Activated CD4-positive, alpha-beta T cell treated with anti-CD3 and anti-CD28 coated beads for 36 hours (primary cell): Measurements from ENCODE around the gene ST6GAL2. TPM values are rescaled to one million over a fixed set of nuclear protein-coding genes. Genes with fewer than 3 reads are reported as not detected.

ENCODE experiments used
- ATAC-seq: fragments of 200-7000 bp; cut with Tn5 transposase; one replicate; pipeline ENCODE4 v1.10.0; 2021; ENCODE audit warnings: mild to moderate bottlenecking, moderate library complexity
- CTCF ChIA-PET: fragments of 350-600 bp; sonication (Branson Sonifier 250); formaldehyde crosslinking; loops from one replicate; lab custom pipeline; 2021; ENCODE audit warnings: antibody characterized with exemption; lab: Charles Lee
- POLR2A ChIA-PET: fragments of 350-600 bp; sonication (Branson Sonifier 250); formaldehyde crosslinking; loops from one replicate; lab custom pipeline; 2021; ENCODE audit warnings: antibody characterized with exemption, inconsistent platforms; lab: Charles Lee
- DNase-seq: peaks from one replicate; pipeline ENCODE4 v3.0.0-alpha.2; 2020
- H3K27ac Mint-ChIP-seq: one replicate; pipeline ENCODE4 v1.8.0; 2021; ENCODE audit warnings: mixed read lengths
- H3K27me3 Mint-ChIP-seq: one replicate; pipeline ENCODE4 v1.8.0; 2021; ENCODE audit warnings: mixed read lengths
- H3K36me3 Mint-ChIP-seq: one replicate; pipeline ENCODE4 v1.8.0; 2021; ENCODE audit warnings: low read depth, mixed read lengths
- H3K4me1 Mint-ChIP-seq: one replicate; pipeline ENCODE4 v1.8.0; 2021; ENCODE audit warnings: mixed read lengths
- H3K4me3 Mint-ChIP-seq: one replicate; pipeline ENCODE4 v1.8.0; 2021; ENCODE audit warnings: mild to moderate bottlenecking, moderate library complexity, mixed read lengths
- H3K9me3 Mint-ChIP-seq: one replicate; pipeline ENCODE4 v1.8.0; 2021; ENCODE audit warnings: low read depth, mixed read lengths
- intact Hi-C, 2 experiments: fragments of 100-400 bp; cut with DNase I in 1 of 2; cut with micrococcal nuclease in 1 of 2; formaldehyde crosslinking; loops; one replicate each; pipeline versions ENCODE4 v1.14.2 to v1.15.1; 2022 to 2024; cut with DNase I, micrococcal nuclease
- total RNA-seq, 2 experiments: library from RNA; stranded (reverse); gene quantifications; one replicate each; pipeline ENCODE4 v1.2.3, GENCODE V29; 2021

ST6GAL2 gene
- total RNA-seq, 2 experiments from 2014 or later: not detected

DNA sequence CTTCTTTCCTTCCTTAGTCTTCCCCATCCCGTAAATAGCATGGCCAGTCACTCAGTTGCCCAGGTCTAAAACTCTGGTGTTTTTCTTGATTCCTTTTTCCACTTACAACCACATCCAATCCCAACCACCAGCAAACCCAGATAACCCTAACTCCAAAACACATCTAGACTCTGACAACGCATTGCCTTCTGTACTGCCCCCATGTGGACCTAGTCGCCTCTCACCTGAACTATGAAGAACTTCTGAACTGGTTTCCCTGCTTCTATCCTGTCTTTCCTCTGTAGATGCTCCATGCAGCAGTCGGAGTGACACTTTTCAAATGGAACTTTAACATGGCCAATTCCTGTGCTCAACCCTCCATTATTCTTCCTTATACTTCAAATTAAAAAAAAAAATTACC is 26.5 kb downstream of the ST6GAL2 start:
- Mint-ChIP-seq H3K27me3 (peaks cover 8% of the 10 kb centered on the region), H3K27ac (no peak overlapping the region), H3K4me1 (no peaks in the 10 kb centered on the region), H3K9me3 (peaks cover 10% of the 10 kb centered on the region), H3K4me3 (no peak overlapping the region), H3K36me3 (no peaks in the 10 kb centered on the region)
- ChIA-PET POLR2A (no interaction called here), CTCF (no interaction called here)
- ATAC-seq (no peak), DNase-seq (no peak)
- intact Hi-C loops: no loop called here

- CTCF ChIA-PET: no interaction called here
- peaks cover 6% of the 10 kb centered on the region for H3K27me3 Mint-ChIP-seq
- no peaks in the 10 kb centered on the region for H3K4me1 Mint-ChIP-seq
- no peaks in the 10 kb centered on the region for H3K36me3 Mint-ChIP-seq
- H3K4me3 Mint-ChIP-seq: no peak overlapping the region
- DNase-seq (no peak), ATAC-seq (no peak)
- H3K9me3 Mint-ChIP-seq: peaks cover 10% of the 10 kb centered on the region
- intact Hi-C loops: no loop called here
- H3K27ac Mint-ChIP-seq: no peak overlapping the region
- POLR2A ChIA-PET: no interaction called here
Measured at GRCh38 chr2:106858810-106859209, 27.2 kb downstream of the ST6GAL2 start.

GRCh38 chr2:106857882-106858478 is 28.0 kb downstream of the ST6GAL2 start:
- intact Hi-C loops: no loop called here
- H3K36me3 Mint-ChIP-seq: no peaks in the 10 kb centered on the region
- no peaks in the 10 kb centered on the region for H3K4me1 Mint-ChIP-seq
- H3K4me3 Mint-ChIP-seq: no peak overlapping the region
- H3K27ac Mint-ChIP-seq: no peak overlapping the region
- peaks cover 6% of the 10 kb centered on the region for H3K27me3 Mint-ChIP-seq
- POLR2A ChIA-PET: no interaction called here
- H3K9me3 Mint-ChIP-seq: peaks cover 10% of the 10 kb centered on the region
- DNase-seq (no peak), ATAC-seq (no peak)
- CTCF ChIA-PET: interaction anchor here (0.7 kb wide), 1 partner anchor 105 kb away, joined by 3 read pairs; no protein-coding TSS in a partner anchor

GRCh38 chr2:106853631-106854030 is 32.3 kb downstream of the ST6GAL2 start:
- Mint-ChIP-seq H3K4me3 (no peak overlapping the region), H3K9me3 (peaks cover 3% of the 10 kb centered on the region), H3K27ac (no peak overlapping the region), H3K4me1 (no peaks in the 10 kb centered on the region), H3K27me3 (no peaks in the 10 kb centered on the region), H3K36me3 (no peaks in the 10 kb centered on the region)
- POLR2A ChIA-PET: no interaction called here
- DNase-seq (no peak), ATAC-seq (no peak)
- intact Hi-C loops: no loop called here
- CTCF ChIA-PET: no interaction called here

DNA sequence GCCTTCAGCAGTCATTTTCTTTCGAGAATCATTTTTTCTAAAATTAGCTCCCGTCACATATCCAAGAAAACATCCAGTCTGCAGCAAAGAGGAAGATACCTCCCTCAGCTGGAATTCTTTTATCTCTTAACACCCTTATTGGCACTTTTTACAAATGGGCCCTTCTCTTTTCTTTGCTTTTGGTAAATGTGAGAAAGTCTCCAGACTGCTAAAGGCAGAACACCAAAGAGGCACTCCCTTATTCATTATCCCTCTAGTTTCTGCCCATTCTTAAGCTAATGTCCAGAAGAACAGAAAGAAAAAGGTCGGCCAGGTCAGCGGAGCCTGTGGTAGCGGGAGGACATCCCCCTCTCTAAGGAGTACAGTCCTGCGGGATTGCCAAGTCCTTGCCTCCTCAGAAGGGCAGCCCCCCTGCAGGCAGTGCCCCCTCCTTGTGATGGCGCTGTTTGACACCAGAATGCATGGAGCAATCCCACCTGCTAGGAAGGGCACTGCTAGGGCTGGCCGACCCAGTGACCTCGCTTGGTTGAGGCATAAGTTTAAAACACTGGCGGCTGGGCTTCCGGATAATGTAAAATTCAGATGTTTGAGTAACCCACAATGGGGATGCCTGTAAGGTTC is 34.0 kb downstream of the ST6GAL2 start:
- POLR2A ChIA-PET: interaction anchor here (0.7 kb wide), 1 partner anchor 40 kb away, joined by 3 read pairs; no protein-coding TSS in a partner anchor

GRCh38 chr2:106851087-106851874 is 34.7 kb downstream of the ST6GAL2 start:
- intact Hi-C loops: no loop called here
- Mint-ChIP-seq H3K27me3 (no peaks in the 10 kb centered on the region), H3K4me1 (no peaks in the 10 kb centered on the region), H3K36me3 (no peaks in the 10 kb centered on the region), H3K9me3 (no peaks in the 10 kb centered on the region), H3K4me3 (no peak overlapping the region), H3K27ac (no peak overlapping the region)
- CTCF ChIA-PET: interaction anchor here (0.5 kb wide), 1 partner anchor 11 kb away, joined by 4 read pairs; no protein-coding TSS in a partner anchor
- POLR2A ChIA-PET: interaction anchor here (0.7 kb wide), 1 partner anchor 41 kb away, joined by 3 read pairs; no protein-coding TSS in a partner anchor
- no peak for DNase-seq
- no peak for ATAC-seq

More for the DNA sequence above, 34.0 kb downstream of the ST6GAL2 start:
- no peak for DNase-seq
- H3K36me3 Mint-ChIP-seq: no peaks in the 10 kb centered on the region
- intact Hi-C loops: no loop called here
- H3K4me3 Mint-ChIP-seq: no peak overlapping the region
- H3K9me3 Mint-ChIP-seq: no peaks in the 10 kb centered on the region
- ATAC-seq: no peak
- CTCF ChIA-PET: no interaction called here
- H3K27me3 Mint-ChIP-seq: no peaks in the 10 kb centered on the region
- no peak overlapping the region for H3K27ac Mint-ChIP-seq
- H3K4me1 Mint-ChIP-seq: no peaks in the 10 kb centered on the region

DNA sequence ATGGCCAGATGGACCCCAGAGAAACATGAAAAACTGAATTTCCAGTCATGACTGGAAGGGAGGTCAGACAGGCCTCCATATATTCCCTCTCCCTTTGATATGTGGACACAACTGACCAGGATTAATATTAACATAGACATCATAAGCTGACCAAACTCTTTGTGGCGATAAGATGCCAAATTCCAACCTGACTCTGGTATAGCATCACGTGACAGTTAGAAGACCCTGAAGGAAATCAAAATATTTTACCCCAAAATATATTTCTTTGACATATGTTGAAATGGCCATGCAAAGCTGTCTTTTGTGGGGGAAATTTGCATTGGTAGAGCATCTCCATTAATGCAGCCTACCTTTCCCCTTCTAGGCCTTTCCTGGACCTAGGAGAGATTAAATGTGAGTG is 36.7 kb downstream of the ST6GAL2 start:
- Mint-ChIP-seq H3K4me1 (no peaks in the 10 kb centered on the region), H3K4me3 (no peak overlapping the region), H3K36me3 (no peaks in the 10 kb centered on the region), H3K9me3 (no peaks in the 10 kb centered on the region), H3K27me3 (no peaks in the 10 kb centered on the region), H3K27ac (no peak overlapping the region)
- DNase-seq (no peak), ATAC-seq (no peak)
- intact Hi-C loops: no loop called here
- ChIA-PET POLR2A (no interaction called here), CTCF (no interaction called here)

- H3K4me3 Mint-ChIP-seq: no peak overlapping the region
Measured at GRCh38 chr2:106847366-106847765, 38.6 kb downstream of the ST6GAL2 start.

GRCh38 chr2:106845716-106846115 is 40.3 kb downstream of the ST6GAL2 start:
- Mint-ChIP-seq H3K9me3 (no peaks in the 10 kb centered on the region), H3K36me3 (no peaks in the 10 kb centered on the region)

More at GRCh38 chr2:106847366-106847765, 38.6 kb downstream of the ST6GAL2 start:
- Mint-ChIP-seq H3K4me1 (no peaks in the 10 kb centered on the region), H3K27me3 (no peaks in the 10 kb centered on the region), H3K9me3 (no peaks in the 10 kb centered on the region), H3K36me3 (no peaks in the 10 kb centered on the region), H3K27ac (no peak overlapping the region)
- DNase-seq: no peak
- ATAC-seq: no peak
- POLR2A ChIA-PET: no interaction called here
- intact Hi-C loops: no loop called here
- CTCF ChIA-PET: no interaction called here

GRCh38 chr2:106843910-106844250 is 42.1 kb downstream of the ST6GAL2 start:
- H3K4me3 Mint-ChIP-seq: no peak overlapping the region

More at GRCh38 chr2:106845716-106846115, 40.3 kb downstream of the ST6GAL2 start:
- POLR2A ChIA-PET: no interaction called here
- Mint-ChIP-seq H3K4me1 (no peaks in the 10 kb centered on the region), H3K27me3 (no peaks in the 10 kb centered on the region), H3K4me3 (no peak overlapping the region), H3K27ac (no peak overlapping the region)
- ATAC-seq (no peak), DNase-seq (no peak)
- intact Hi-C loops: no loop called here
- CTCF ChIA-PET: no interaction called here

GRCh38 chr2:106843001-106843909 is 42.7 kb downstream of the ST6GAL2 start:
- CTCF ChIA-PET: no interaction called here
- Mint-ChIP-seq H3K27me3 (no peaks in the 10 kb centered on the region), H3K27ac (no peak overlapping the region), H3K9me3 (no peaks in the 10 kb centered on the region), H3K4me1 (no peaks in the 10 kb centered on the region), H3K4me3 (no peak overlapping the region), H3K36me3 (no peaks in the 10 kb centered on the region)
- intact Hi-C loops: no loop called here
- no peak for ATAC-seq
- DNase-seq: no peak
- POLR2A ChIA-PET: no interaction called here

More at GRCh38 chr2:106843910-106844250, 42.1 kb downstream of the ST6GAL2 start:
- no peaks in the 10 kb centered on the region for H3K36me3 Mint-ChIP-seq
- ChIA-PET POLR2A (no interaction called here), CTCF (no interaction called here)
- no peaks in the 10 kb centered on the region for H3K27me3 Mint-ChIP-seq
- H3K4me1 Mint-ChIP-seq: no peaks in the 10 kb centered on the region
- H3K27ac Mint-ChIP-seq: no peak overlapping the region
- ATAC-seq (no peak), DNase-seq (no peak)
- no peaks in the 10 kb centered on the region for H3K9me3 Mint-ChIP-seq
- intact Hi-C loops: no loop called here
